Sigmoid colon (tissue), 7 donors: Measurements from ENCODE around the gene BCO2. TPM values are rescaled to one million over a fixed set of nuclear protein-coding genes. Genes with fewer than 3 reads are reported as not detected.
"Not testable (repeated sequence)": the region's sequence is repeated elsewhere in the genome, so short reads cannot be mapped to it uniquely, and the experiment has no call there.

Experiments used
- DNase-seq: peaks from one replicate; pipeline ENCODE4 v3.0.0-alpha.2; 2019
- H3K27ac ChIP-seq, 4 donors: fragments of 200-600 bp; sonication (generic); one replicate each; pipeline ENCODE4 v1.5.1; 2016 to 2019; ENCODE audit warnings: mild to moderate bottlenecking in 1 of 4
- H3K27me3 ChIP-seq, 3 donors: fragments of 200-600 bp; sonication (generic); one replicate each; pipeline ENCODE4 v1.5.1; 2019; ENCODE audit warnings: mild to moderate bottlenecking in 1 of 3
- H3K36me3 ChIP-seq, 4 donors: fragments of 200-600 bp; sonication (generic); one replicate each; pipeline ENCODE4 v1.5.1; 2016 to 2019
- H3K4me1 ChIP-seq, 4 donors: fragments of 200-600 bp; sonication (generic); one replicate each; pipeline ENCODE4 v1.5.1; 2017 to 2019
- H3K4me3 ChIP-seq, 4 donors: fragments of 200-600 bp; sonication (generic); one replicate each; pipeline ENCODE4 v1.5.1; 2017 to 2019; ENCODE audit warnings: mild to moderate bottlenecking in 2 of 4, moderate library complexity in 1 of 4
- H3K9me3 ChIP-seq, 4 donors: fragments of 200-600 bp in 3 of 4; sonication (generic) in 3 of 4; one replicate each; pipeline versions ENCODE4 v1.5.1 to v1.6.1; 2013 to 2019
- EP300 ChIP-seq, 4 donors: sonication (generic); formaldehyde crosslinking; IDR thresholded peaks; one replicate each; pipeline ENCODE4 v1.6.1; 2017; ENCODE audit warnings: antibody characterized with exemption in 4 of 4
- POLR2A ChIP-seq, 2 donors: fragments of 450-650 bp; IDR thresholded peaks; one replicate each; pipeline ENCODE4 v1.6.1; 2016; ENCODE audit warnings: antibody characterized with exemption in 2 of 2, mild to moderate bottlenecking in 2 of 2, moderate library complexity in 2 of 2
- POLR2AphosphoS5 ChIP-seq, 4 donors: sonication (generic); formaldehyde crosslinking; IDR thresholded peaks; one replicate each; pipeline ENCODE4 v1.6.1; 2017; ENCODE audit warnings: antibody characterized with exemption in 4 of 4
- WGBS, 2 donors: extraction: QIAGEN DNeasy Blood & Tissue Kit; methylation state at CpG; one replicate each; pipeline ENCODE4 v1.1.7; 2013; 5-methylcytosine and 5-hydroxymethylcytosine counted together
- intact Hi-C: fragments of 100-400 bp; cut with DNase I; formaldehyde crosslinking; loops from one replicate; pipeline ENCODE4 v1.15.1; 2023
- polyA plus RNA-seq, 3 donors: library from polyadenylated mRNA; stranded (reverse); fragments of 200-250 nt; gene quantifications; one replicate each; pipeline ENCODE4 v1.2.3, GENCODE V29; 2013
- total RNA-seq, 4 donors: library from RNA; depleted of rRNA; stranded (reverse); fragments of >200 nt; gene quantifications; one replicate each; pipeline ENCODE4 v1.1.0, GENCODE V29; 2016
- TF ChIP-seq, protein P1 (sequence below), 4 experiments: fragments of 450-650 bp in 3 of 4; fragments of 200-600 bp in 1 of 4; IDR thresholded peaks; one replicate each; pipeline ENCODE4 v1.5.1; 2016 to 2019; ENCODE audit warnings: antibody characterized with exemption in 4 of 4, mild to moderate bottlenecking in 3 of 4, moderate library complexity in 2 of 4
- donor health status: healthy with polysubstance abuse.
- donor health status: Bipolar disorder and iron deficiency.
- donor health status: healthy.

The BCO2 gene
- total and polyA plus RNA-seq, 7 donors = 3.2 to 16.9 (median 7.1) TPM; not detected in 2

- 97 to 98% methylated on average over 2 of the region's 2 CpGs for WGBS, 2 donors
- Histone ChIP-seq H3K9me3 (no peaks in the 10 kb centered on the region), H3K4me3 (no peak overlapping the region), H3K27ac (no peak overlapping the region), H3K4me1 (no peaks in the 10 kb centered on the region), H3K27me3 (no peaks in the 10 kb centered on the region), H3K36me3 (peaks cover 0 to 5% (median 0%) of the 10 kb centered on the region in 4 donors)
- intact Hi-C loops = no loop called here
- TF ChIP-seq, protein P1, sequence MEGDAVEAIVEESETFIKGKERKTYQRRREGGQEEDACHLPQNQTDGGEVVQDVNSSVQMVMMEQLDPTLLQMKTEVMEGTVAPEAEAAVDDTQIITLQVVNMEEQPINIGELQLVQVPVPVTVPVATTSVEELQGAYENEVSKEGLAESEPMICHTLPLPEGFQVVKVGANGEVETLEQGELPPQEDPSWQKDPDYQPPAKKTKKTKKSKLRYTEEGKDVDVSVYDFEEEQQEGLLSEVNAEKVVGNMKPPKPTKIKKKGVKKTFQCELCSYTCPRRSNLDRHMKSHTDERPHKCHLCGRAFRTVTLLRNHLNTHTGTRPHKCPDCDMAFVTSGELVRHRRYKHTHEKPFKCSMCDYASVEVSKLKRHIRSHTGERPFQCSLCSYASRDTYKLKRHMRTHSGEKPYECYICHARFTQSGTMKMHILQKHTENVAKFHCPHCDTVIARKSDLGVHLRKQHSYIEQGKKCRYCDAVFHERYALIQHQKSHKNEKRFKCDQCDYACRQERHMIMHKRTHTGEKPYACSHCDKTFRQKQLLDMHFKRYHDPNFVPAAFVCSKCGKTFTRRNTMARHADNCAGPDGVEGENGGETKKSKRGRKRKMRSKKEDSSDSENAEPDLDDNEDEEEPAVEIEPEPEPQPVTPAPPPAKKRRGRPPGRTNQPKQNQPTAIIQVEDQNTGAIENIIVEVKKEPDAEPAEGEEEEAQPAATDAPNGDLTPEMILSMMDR (IDR thresholded peaks at IDR 0.05) = no peak
- TF ChIP-seq POLR2AphosphoS5 (IDR thresholded peaks at IDR 0.05) = no peak
- no peak for DNase-seq
These were observed 21.3 kb downstream of the BCO2 start for GRCh38 chr11:112196519-112197087.

DNA sequence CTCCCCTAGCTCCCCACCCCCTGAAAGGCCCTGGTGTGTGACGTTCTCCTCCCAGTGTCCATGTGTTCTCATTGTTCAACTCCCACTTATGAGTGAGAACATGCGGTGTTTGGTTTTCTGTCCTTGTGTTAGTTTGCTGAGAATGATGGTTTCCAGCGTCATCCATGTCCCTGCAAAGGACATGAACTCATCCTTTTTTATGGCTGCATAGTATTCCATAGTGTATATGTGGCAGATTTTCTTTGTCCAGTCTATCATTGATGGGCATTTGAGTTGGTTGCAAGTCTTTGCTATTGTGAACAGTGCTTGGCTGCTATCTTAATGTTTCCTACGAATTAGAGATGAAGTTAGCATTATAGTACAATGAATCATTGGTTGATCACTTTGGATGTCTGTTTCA, 23.8 kb downstream of the BCO2 start:
- H3K4me1 ChIP-seq, H3K36me3 ChIP-seq, intact Hi-C loops, H3K27me3 ChIP-seq, H3K27ac ChIP-seq, H3K4me3 ChIP-seq, DNase-seq, H3K9me3 ChIP-seq: not testable (repeated sequence)
- 75 to 88% methylated on average over 4 of the region's 4 CpGs for WGBS, 2 donors

- Histone ChIP-seq H3K9me3 (no peaks in the 10 kb centered on the region), H3K4me1 (no peaks in the 10 kb centered on the region), H3K27me3 (no peaks in the 10 kb centered on the region), H3K27ac (no peak overlapping the region), H3K36me3 (no peaks in the 10 kb centered on the region), H3K4me3 (no peak overlapping the region)
- no peak for TF ChIP-seq POLR2A (IDR thresholded peaks at IDR 0.05)
- TF ChIP-seq POLR2AphosphoS5 (IDR thresholded peaks at IDR 0.05) = no peak
- TF ChIP-seq, protein P1 (IDR thresholded peaks at IDR 0.05) = no peak
- TF ChIP-seq EP300 (IDR thresholded peaks at IDR 0.05) = no peak
- no peak for DNase-seq
- intact Hi-C loops = no loop called here
- WGBS, 2 donors = 26 to 33% methylated on average over 2 of the region's 2 CpGs
These were observed 24.9 kb downstream of the BCO2 start for GRCh38 chr11:112200252-112200651.

GRCh38 chr11:112206071-112206470, 30.8 kb downstream of the BCO2 start:
- Histone ChIP-seq H3K27ac (no peak overlapping the region), H3K4me3 (no peak overlapping the region), H3K36me3 (peaks cover 0 to 3% (median 0%) of the 10 kb centered on the region in 4 donors), H3K27me3 (no peaks in the 10 kb centered on the region), H3K9me3 (no peaks in the 10 kb centered on the region), H3K4me1 (no peaks in the 10 kb centered on the region)
- 95 to 97% methylated on average over 23 of the region's 23 CpGs for WGBS, 2 donors
- DNase-seq = peak; percentile 60
- no peak for TF ChIP-seq EP300 (IDR thresholded peaks at IDR 0.05)
- no peak for TF ChIP-seq POLR2AphosphoS5 (IDR thresholded peaks at IDR 0.05)
- TF ChIP-seq, protein P1 (IDR thresholded peaks at IDR 0.05) = no peak
- no peak for TF ChIP-seq POLR2A (IDR thresholded peaks at IDR 0.05)
- intact Hi-C loops = no loop called here

- Histone ChIP-seq H3K4me1 (no peaks in the 10 kb centered on the region), H3K36me3 (no peaks in the 10 kb centered on the region), H3K27ac (no peak overlapping the region), H3K27me3 (no peaks in the 10 kb centered on the region), H3K4me3 (no peak overlapping the region), H3K9me3 (no peaks in the 10 kb centered on the region)
- no peak for TF ChIP-seq EP300 (IDR thresholded peaks at IDR 0.05)
- TF ChIP-seq POLR2A (IDR thresholded peaks at IDR 0.05) = no peak
- TF ChIP-seq POLR2AphosphoS5 (IDR thresholded peaks at IDR 0.05) = no peak
- TF ChIP-seq, protein P1 (IDR thresholded peaks at IDR 0.05) = no peak
- intact Hi-C loops = no loop called here
- no peak for DNase-seq
- WGBS, 2 donors = 84 to 93% methylated on average over 1 of the region's 1 CpG
These were observed 35.6 kb downstream of the BCO2 start for GRCh38 chr11:112210890-112211289.
